GM13976 (cell line): ENCODE measurements around the gene SLC35A2.

Experiments used
- DNase-seq: peaks from one replicate; pipeline ENCODE4 v3.0.0; 2012; ENCODE audit warnings: low spot score
- in situ Hi-C: fragments of 300-500 bp; cut with MboI; formaldehyde crosslinking; loops from one replicate; pipeline ENCODE4 v1.12.0; 2022; ENCODE audit warnings: low sequenced_read_pairs, mixed read lengths, inconsistent platforms; ENCODE audit not compliant: unreplicated experiment
- TF ChIP-seq, protein P1 (sequence below): IDR thresholded peaks from 2 replicates; pipeline ENCODE4 v1.5.1; 2012; ENCODE audit warnings: borderline replicate concordance, mild to moderate bottlenecking; ENCODE audit not compliant: insufficient read depth; ENCODE audit errors: extremely low read depth, missing control alignments, control extremely low read depth

SLC35A2 gene

GRCh38 chrX:48897157-48897624 lies 14.3 kb downstream of the SLC35A2 start:
- in situ Hi-C loops = no loop called here
- DNase-seq = peak; percentile 44
- TF ChIP-seq, protein P1, sequence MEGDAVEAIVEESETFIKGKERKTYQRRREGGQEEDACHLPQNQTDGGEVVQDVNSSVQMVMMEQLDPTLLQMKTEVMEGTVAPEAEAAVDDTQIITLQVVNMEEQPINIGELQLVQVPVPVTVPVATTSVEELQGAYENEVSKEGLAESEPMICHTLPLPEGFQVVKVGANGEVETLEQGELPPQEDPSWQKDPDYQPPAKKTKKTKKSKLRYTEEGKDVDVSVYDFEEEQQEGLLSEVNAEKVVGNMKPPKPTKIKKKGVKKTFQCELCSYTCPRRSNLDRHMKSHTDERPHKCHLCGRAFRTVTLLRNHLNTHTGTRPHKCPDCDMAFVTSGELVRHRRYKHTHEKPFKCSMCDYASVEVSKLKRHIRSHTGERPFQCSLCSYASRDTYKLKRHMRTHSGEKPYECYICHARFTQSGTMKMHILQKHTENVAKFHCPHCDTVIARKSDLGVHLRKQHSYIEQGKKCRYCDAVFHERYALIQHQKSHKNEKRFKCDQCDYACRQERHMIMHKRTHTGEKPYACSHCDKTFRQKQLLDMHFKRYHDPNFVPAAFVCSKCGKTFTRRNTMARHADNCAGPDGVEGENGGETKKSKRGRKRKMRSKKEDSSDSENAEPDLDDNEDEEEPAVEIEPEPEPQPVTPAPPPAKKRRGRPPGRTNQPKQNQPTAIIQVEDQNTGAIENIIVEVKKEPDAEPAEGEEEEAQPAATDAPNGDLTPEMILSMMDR = no peak

GRCh38 chrX:48896611-48897011 lies 14.8 kb downstream of the SLC35A2 start:
- TF ChIP-seq, protein P1 = no peak
- no peak for DNase-seq
- in situ Hi-C loops = no loop called here

GRCh38 chrX:48894891-48895290 lies 16.6 kb downstream of the SLC35A2 start:
- in situ Hi-C loops = no loop called here
- TF ChIP-seq, protein P1 = no peak
- DNase-seq = no peak

GRCh38 chrX:48893556-48894348 lies 17.7 kb downstream of the SLC35A2 start:
- in situ Hi-C loops = no loop called here
- TF ChIP-seq, protein P1 = no peak
- DNase-seq = no peak

GRCh38 chrX:48892896-48893295 lies 18.6 kb downstream of the SLC35A2 start:
- in situ Hi-C loops = no loop called here

GRCh38 chrX:48891402-48892288 lies 19.8 kb downstream of the SLC35A2 start:
- in situ Hi-C loops = no loop called here
- TF ChIP-seq, protein P1 = peak; percentile 49
- DNase-seq = peak; percentile 77

More at GRCh38 chrX:48892896-48893295, 18.6 kb downstream of the SLC35A2 start:
- DNase-seq = no peak
- TF ChIP-seq, protein P1 = no peak
